Mucosa of gallbladder (tissue), 1 donor: Measurements from ENCODE around the gene ZNF277. TPM values are rescaled to one million over a fixed set of nuclear protein-coding genes. Genes with fewer than 3 reads are reported as not detected.

Source experiments
- DNase-seq: peaks from one replicate; pipeline ENCODE4 v3.0.0-alpha.2; 2020; ENCODE audit warnings: low spot score
- total RNA-seq: library from RNA; stranded (reverse); gene quantifications from one replicate; pipeline ENCODE4 v1.2.1, GENCODE V29; 2021
- donor health status: DM: no; HTN: no; CAD: no.

ZNF277 gene
- total RNA-seq, 1 donor from 2014 or later: 29.4 TPM

DNA sequence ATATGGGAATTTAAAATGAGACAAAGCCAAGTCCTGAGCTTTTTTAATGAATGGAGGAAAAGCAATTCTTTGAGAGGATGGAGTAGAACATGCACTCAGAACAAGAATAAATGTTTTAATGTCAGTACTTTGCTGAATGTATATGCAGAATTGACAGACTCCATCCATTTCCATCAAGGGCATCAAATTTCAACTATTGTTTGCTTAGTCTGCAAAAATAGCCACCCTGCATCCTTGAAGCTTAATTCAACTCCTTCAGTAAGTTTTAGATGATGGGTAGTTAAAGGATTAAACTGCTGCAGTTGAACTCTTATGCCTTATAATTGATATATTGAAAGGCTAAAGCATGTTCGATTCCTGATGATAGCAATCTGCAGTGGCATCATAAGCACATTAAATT lies 144.1 kb downstream of the ZNF277 start:
- DNase-seq: no peak

DNA sequence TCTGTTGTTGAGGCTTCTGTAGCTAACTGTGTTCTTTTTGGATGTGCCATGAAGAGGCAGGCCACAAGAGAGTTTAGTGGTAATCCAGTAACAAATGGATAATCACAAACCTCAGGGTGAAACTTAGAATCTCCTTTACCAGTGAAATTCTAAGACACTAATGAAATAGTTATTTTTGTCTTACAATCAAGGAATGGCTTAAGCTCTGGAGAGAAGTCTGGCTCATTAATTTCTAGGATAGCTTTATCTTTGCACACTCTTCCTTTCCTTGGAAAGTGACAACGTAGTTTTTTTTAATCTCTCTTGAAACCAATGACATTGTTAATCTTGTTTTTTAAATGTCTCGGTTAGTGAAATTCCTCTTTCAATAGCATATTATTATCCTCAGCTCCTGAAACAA lies 150.1 kb downstream of the ZNF277 start:
- DNase-seq: no peak

DNA sequence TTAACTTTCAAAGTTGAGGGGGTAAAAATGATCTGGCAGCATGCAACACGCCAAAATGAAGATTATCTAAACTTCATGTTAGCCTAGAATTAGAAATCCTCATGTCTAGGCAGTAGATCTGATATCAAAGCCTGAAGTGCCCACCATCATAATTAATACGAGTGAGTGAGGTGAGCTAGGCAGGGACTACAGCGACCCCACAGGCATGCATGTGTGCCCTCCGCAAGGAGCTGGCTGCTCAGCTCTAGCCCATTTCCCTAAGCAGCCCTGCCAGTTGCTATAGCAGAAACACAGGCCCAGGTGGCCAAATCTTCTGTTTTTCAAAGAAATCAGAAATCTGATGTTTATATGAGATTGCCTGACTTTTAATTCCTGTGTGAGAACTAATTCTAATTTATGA lies 150.6 kb downstream of the ZNF277 start:
- no peak for DNase-seq

DNA sequence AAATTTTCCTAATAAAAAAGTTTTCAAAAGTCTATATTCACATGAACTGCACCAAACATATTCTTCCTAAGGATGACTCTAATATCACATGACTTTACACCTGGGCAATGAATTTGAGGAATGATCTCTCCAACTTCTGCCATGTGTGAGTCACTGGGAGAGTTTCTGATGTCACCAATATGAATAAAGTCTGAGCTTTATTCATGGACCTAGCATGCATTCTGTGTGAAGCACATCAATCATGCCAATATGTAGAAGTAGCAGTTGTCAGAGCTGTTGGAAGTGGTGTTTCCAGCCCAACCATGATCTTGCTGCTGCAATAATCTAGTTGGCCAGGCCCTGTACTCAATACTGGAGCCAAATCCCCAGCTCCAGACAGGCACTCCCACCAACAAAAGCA lies 152.0 kb downstream of the ZNF277 start:
- no peak for DNase-seq

DNA sequence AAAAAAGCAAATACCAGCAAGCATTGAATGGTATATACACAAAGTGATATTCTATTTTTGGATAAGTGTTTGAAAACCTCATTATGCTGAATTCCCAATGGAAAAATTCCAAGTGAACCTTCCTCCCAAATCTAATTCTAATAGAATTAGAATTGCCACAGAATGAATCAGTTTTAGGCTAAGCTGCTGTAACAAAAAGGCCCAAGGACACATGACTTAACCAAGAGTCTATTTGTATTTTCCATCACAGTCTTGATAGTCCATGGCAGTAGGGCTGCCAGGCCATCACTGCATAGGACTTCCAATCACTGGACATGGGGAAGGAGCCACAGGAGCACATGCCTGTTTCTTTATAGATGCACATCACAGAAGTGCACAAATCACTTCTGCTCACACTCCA lies 152.6 kb downstream of the ZNF277 start:
- no peak for DNase-seq

DNA sequence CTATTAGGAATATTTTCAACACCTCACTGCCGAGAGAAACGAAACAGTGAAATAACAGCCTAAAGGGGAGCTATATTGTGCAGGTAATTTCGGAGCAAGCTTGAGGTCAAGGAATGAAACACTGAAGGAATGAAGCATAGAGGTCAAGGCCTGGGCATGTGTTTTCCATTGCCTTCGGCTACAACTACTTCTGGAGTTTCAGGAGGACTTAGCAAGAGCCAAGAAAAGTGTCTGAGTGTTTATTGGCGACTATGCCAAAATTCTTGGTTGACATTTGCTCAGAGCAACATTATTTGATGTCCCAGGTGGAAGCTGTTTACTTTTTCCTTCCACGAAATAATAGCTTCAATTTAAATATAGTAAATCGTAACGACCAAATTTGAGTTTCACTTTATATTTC lies 154.2 kb downstream of the ZNF277 start:
- DNase-seq: no peak

DNA sequence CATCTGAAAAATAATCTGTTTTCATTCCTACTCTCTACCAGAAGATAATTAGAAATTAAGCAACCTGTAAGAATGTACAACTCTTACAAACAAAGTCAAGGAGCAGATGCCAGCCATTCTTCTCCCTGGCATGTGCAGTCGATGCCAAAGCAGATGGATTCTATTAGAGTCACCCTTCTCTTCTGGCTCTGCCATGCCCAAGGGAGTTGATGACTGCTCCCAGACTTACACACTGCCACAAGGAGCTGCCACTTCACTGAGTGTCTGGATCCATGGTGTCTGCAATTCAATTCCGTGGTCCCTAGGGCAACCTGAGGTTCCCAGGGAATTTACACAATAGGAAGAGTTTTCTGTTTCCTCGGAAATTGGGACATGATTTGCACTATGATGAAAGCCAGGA lies 154.7 kb downstream of the ZNF277 start:
- no peak for DNase-seq

DNA sequence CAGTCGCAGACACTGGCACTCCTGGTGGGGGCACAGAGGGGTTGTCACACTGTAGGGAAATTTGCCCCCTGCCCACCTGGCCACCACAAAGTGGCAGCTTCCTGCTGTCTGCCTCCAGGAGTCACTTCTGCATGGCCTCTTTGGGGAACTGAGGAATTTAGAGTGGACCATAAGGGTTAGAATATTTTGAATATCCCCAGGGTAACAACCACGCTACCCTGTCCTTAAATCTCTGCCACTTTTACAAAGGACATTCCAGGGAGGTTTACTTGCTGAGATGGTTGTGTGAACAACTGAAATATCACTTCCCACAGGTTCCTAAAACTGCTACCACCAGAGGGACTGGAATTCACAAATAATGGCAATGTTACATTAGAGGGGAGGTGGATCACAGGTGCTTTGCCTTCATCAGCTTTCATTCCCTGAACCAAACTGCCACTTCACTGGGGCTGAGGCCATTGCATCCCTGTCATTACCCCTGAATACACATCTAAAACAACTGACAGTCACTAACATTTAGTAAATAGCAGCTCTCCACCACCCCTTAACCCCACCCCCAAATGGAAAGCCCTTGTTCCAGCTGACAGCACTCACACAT lies 155.7 kb downstream of the ZNF277 start:
- no peak for DNase-seq

DNA sequence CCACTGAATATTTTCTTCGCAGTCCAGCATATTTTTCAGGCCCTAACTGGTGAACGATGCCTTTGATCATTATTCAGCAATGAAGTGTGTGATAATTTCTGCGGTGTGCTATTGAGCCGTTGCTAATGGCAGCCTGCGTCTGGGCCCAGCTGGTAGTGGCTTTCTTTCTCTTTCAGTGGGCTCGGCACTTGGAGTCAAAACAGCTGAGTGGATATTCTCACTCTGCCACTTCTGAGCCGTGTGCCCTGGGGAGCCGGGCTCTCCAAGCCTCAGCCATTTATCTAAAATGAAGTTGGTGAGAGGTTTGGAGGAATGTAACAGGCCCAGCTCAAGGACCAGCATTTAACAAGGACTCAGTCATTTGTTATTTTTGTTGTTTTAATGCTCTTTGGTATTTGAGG lies 156.2 kb downstream of the ZNF277 start:
- DNase-seq: no peak

DNA sequence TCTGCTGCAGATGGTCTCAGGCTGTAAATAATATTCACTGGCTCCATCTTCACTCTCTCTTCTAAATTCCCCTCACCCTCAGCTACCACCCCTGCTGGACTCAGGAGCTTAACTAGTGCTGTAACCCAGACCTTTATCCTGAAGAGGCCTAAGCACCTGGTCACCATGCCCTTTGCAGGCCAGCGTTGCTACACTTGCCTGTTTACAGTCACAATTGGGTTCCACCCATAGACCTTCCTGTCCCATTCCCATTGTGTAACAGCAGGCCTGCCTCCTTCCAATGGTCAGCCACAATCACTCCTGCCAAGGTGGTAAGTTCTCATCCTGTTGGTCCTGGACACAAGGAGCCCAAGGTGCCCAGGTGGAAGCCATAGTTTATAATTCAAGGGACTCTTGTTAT lies 157.9 kb downstream of the ZNF277 start:
- DNase-seq: no peak

DNA sequence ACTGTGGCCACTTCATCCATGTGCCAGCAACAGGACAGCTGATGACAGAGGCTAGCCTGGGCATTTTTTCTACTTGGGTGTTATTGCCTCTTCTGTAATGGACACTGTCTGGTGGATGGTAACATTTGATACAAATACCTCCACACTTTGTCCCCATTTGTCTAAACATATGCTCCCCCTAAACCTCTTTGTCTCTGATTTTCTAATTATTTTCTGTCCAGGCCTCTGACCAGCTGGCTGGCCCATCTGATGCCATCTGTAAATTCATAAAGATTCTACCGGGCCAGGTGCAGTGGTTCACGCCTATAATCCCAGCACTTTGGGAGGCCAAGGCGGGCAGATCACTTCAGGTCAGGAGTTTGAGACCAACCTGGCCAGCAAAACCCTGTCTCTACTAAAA lies 159.1 kb downstream of the ZNF277 start:
- DNase-seq: no peak

DNA sequence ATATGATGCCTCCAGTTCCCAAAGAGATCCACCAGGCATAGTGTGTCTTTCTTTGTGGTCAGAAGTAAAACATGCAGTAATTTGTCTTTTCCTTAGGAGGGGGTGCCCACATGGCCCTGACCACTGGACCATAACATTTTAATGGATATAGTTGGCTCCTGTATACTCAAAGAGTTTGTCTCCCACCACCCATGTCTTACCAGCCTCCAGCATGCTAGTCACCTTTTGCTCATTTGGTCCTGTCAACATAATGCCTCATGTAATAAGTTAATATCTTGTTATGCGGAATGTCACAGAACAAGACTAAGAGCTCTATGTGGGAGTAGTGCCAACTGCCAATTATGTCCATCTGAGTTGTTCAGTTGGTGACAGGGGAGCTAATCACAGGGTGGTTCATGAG lies 160.4 kb downstream of the ZNF277 start:
- no peak for DNase-seq

DNA sequence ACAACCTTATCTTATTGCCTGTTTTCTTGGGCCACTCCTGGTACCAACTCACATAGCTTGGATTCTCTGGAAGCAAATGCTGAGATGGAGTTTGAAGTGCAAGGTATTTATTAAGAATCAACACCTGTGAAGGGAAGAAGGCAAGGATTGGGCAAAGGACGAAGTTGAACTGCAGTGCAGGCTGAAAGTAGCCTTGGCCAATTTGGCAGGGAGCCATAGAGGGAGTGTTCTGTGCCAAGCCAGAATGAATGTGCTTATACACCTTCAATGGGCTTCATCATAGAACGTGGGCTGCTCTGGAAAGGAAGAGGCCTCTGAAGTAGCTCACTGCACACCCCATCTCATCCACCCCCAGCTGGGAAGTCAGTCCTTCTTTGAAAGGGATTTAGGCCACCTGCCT lies 163.9 kb downstream of the ZNF277 start:
- no peak for DNase-seq

DNA sequence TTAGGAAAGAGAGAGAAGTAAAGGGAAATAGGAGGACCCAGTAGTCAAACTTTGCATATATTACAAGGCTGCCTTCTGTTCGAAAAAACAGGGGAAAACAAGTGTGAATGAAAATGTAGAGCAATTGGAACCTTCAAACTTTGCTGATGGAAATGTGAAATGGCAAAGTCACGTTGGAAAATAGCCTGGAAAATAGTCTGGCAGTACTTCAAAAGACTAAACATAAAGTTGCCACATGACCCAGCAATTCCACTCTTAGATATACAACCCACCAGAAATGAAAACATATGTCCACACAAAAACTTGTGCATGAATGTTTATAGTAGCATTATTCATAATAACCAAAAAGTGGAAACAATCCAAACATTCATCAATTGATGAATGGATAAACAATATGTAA lies 165.2 kb downstream of the ZNF277 start:
- no peak for DNase-seq

DNA sequence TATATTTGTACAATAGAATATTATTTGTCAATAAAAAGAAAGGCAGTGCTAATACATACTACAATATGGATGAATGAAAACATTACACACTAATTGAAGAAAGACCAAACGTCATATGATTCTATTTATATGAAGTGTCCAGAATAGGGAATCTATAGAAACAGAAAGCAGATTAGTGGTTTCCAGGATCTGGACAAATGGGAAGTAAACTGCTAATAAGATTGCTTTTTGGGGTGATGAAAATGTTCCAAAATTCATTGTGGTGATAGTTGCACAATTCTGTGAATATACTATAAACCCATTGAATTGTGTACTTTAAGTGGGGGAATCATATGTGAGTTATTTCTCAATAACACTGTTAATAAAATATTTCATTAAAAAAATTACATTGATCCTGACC lies 165.6 kb downstream of the ZNF277 start:
- DNase-seq: no peak

DNA sequence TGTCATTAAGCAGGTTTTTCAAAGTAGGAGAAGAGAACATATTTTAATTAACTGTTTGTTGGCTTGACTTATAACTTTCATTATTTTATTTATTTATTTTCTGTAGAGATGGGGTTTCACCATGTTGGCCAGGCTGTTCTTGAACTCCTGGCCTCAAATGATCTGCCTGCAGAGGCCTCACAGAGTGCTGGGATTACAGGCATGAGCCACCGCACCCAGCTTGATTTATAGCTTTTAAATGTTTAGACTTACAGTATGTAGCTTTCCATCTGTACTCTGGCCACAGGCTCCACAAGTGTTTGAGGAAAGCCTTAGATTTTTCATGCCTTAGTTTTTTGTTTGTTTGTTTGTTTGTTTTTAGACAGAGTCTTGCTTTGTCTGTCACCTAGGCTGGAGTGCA lies 171.1 kb downstream of the ZNF277 start:
- DNase-seq: no peak

DNA sequence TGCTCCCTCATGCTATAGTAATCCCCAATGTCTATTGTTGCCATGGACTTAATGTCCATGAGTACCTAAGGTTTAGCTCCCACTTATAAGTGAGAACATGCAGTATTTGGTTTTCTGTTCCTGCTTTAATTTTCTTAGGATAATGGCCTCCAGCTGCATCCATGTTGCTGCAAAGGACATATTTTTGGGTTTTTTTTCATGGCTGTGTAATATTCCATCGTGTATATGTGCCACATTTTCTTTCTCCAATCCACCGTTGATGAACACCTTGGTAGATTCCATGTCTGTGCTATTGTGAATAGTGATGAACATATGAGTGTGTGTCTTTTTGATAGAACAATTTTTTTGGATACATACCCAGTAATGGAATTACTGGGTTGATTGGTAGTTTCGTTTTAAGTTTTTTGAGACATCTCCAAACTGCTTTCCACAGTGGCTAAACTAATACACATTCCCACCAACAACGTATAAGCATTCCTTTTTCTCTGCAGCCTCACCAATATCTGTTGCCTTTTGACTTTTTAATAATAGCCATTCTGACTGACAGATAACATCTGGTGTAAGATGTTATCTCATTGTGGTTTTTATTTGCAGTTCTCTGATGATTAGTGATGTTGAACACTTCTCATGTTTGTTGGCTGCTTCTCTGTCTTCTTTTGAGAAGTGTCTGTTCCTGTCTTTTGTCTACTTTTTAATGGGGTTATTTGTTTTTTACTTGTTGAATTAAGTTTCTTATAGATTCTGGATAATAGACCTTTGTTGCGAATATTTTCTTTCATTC lies 175.0 kb downstream of the ZNF277 start:
- no peak for DNase-seq

DNA sequence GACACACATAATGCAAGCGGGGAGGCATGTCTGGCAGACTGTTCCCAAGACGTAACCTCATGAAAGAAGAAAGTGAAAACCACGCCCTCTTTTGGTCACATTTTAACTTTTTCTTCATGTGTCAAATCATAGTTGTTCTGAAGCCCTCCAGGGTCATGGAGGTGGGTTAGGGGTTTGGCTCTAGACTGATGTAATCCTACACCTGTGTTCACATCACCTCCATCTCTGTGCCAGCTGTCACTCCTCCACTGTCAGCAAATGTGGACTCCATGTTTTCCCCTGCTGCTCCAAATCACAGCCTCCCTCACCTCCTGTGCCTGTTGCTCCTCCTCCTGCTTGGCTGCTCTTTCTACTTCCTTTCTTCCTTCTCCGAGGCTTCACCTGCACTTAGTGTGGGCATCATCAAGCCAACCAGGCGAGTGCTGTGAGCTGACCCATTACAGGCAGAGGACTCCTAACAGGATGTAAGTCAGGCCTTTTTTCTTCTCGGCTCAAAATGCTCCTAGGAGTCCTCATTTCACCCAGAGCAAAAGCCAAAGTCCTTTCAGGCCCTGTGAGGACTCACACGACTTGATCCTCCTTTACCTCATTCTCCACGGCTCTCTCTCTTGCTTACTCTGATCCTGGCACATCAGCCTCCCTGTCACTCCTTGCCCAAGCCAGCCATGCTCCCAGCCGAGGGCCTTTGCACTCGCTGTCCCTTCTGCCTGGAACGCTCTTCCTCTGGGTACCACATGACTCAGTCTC lies 177.3 kb downstream of the ZNF277 start:
- no peak for DNase-seq

DNA sequence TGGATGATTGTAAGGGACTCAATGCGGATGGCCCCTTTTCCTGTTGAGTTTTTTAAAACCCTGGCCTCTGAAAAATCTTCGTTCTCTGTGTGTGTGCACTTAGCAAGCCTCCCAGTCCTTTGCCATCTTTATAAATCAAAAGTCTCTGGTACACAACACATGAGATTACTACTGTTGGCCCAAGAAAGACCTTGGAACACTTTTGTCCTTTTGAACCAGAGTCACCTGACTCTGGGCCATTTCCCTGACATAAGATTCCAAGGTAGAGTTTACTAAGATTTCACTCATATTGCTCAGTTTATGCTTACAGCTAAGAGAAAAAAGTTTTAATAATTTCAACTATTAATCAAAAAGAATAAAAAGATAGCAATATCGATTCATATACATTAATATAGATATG lies 179.0 kb downstream of the ZNF277 start:
- no peak for DNase-seq

DNA sequence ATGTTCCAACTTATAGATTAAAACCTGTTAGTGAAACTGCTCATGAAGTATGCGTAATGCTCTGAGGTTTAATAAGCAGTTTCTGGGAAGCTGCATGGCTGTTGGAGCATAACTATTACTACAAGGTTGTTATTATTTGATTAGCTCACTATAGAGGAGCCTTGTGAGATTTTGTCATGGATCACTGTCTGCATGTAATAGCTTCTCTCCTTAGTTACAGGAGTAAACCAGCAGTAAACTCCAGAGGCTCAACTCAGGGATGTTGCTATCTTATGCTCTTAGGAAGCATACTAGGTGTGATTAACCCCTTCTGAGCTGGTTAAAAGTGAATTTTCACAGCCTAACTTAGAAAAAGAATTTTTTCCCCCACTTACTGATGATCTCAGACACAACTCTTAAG lies 180.1 kb downstream of the ZNF277 start:
- DNase-seq: no peak

DNA sequence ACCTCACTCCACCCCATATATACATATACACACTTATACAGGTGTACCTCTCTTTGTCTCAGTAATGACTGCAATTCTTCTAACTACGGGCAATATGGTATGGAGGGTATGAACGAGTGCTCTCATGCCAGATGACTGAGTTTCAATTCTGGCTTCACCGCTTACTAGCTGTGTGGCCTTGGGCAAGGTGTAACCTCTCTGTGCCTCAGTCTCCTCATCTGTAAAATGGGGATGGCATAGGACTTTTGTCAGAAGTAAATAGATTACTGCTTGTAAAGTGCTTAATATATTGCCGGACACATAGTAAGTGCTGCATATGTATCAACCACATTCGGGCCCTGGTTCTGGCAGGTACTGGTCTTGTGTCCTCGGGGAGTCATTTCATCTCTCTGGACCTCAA lies 183.7 kb downstream of the ZNF277 start:
- DNase-seq: no peak

DNA sequence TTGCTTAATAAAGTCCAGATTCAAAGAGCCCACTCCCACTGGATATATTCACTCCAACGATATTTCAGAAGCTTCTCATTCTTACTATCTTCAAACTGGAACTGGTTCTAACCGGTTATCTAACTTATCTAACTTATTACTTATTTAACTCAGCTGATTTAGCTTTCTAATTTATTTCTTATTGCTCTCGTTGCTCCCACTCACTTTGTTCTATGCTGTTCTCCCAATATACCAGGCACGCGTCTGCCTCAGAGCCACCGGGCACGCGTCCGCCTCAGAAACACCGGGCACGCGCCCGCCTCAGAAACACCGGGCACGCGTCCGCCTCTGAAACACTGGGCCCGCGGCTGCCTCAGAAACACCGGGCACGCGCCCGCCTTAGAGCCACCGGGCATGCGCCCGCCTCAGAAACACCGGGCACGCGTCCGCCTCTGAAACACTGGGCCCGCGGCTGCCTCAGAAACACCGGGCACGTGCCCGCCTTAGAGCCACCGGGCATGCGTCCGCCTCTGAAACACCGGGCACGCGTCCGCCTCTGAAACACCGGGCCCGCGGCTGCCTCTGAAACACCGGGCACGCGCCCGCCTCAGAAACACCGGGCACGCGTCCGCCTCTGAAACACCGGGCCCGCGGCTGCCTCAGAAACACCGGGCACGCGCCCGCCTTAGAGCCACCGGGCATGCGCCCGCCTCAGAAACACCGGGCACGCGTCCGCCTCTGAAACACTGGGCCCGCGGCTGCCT lies 184.8 kb downstream of the ZNF277 start:
- peak; percentile 27 for DNase-seq
